HG02973 (cell line): ENCODE measurements around the gene ACTL8.
"Not testable (repeated sequence)": the region's sequence is repeated elsewhere in the genome, so short reads cannot be mapped to it uniquely, and the experiment has no call there.

Experiments used
- ATAC-seq: cut with Tn5 transposase; IDR thresholded peaks from one replicate; pipeline ENCODE4 v1.9.1; 2021; ENCODE audit warnings: moderate library complexity; ENCODE audit not compliant: unreplicated experiment

Gene ACTL8

GRCh38 chr1:17735348-17735747 is 19.8 kb upstream of the ACTL8 start:
- ATAC-seq, result no peak

GRCh38 chr1:17735793-17736192 is 19.3 kb upstream of the ACTL8 start:
- ATAC-seq, result no peak

- ATAC-seq, result no peak
Observed at GRCh38 chr1:17736625-17737024, 18.5 kb upstream of the ACTL8 start.

GRCh38 chr1:17739050-17739449 is 16.1 kb upstream of the ACTL8 start:
- ATAC-seq, result no peak

GRCh38 chr1:17741052-17741451 is 14.1 kb upstream of the ACTL8 start:
- no peak for ATAC-seq

- ATAC-seq, result no peak
Observed at GRCh38 chr1:17742583-17742982, 12.6 kb upstream of the ACTL8 start.

- ATAC-seq, result no peak
Observed at GRCh38 chr1:17743008-17743647, 12.0 kb upstream of the ACTL8 start.

- no peak for ATAC-seq
Observed at GRCh38 chr1:17743925-17744324, 11.2 kb upstream of the ACTL8 start.

- no peak for ATAC-seq
Observed at GRCh38 chr1:17744666-17745478, 10.3 kb upstream of the ACTL8 start.

GRCh38 chr1:17745479-17745955 is 9.6 kb upstream of the ACTL8 start:
- no peak for ATAC-seq

GRCh38 chr1:17746281-17746680 is 8.9 kb upstream of the ACTL8 start:
- not testable (repeated sequence) for ATAC-seq

- no peak for ATAC-seq
Observed at GRCh38 chr1:17746920-17747319, 8.2 kb upstream of the ACTL8 start.

GRCh38 chr1:17750333-17750732 is 4.8 kb upstream of the ACTL8 start:
- no peak for ATAC-seq

- no peak for ATAC-seq
Observed at GRCh38 chr1:17752356-17752755, 2.8 kb upstream of the ACTL8 start.

- ATAC-seq, result no peak
Observed at GRCh38 chr1:17757426-17757825, 2.3 kb downstream of the ACTL8 start.

- no peak for ATAC-seq
Observed at GRCh38 chr1:17759114-17759513, 4.0 kb downstream of the ACTL8 start.

- ATAC-seq, result no peak
Observed at GRCh38 chr1:17762313-17762712, 7.2 kb downstream of the ACTL8 start.

- ATAC-seq, result no peak
Observed at GRCh38 chr1:17763417-17763816, 8.3 kb downstream of the ACTL8 start.

- ATAC-seq, result no peak
Observed at GRCh38 chr1:17763995-17764394, 8.9 kb downstream of the ACTL8 start.

- no peak for ATAC-seq
Observed at GRCh38 chr1:17764591-17764990, 9.5 kb downstream of the ACTL8 start.

- ATAC-seq, result no peak
Observed at GRCh38 chr1:17765444-17766411, 10.6 kb downstream of the ACTL8 start.
